HepG2 (cell line): ENCODE measurements around the gene TF. TPM values are rescaled to one million over a fixed set of nuclear protein-coding genes. Genes with fewer than 3 reads are reported as not detected.

ENCODE experiments used
- CCAR2 ChIP-seq: fragments of 200-400 bp; formaldehyde crosslinking; optimal IDR thresholded peaks from 2 replicates; pipeline ENCODE3; 2018; ENCODE audit warnings: low read depth, mild to moderate bottlenecking, low read length, moderate library complexity
- CSRNP2 ChIP-seq: sonication (generic); formaldehyde crosslinking; conservative IDR thresholded peaks from 2 replicates; pipeline ENCODE4 v1.8.0; 2022; ENCODE audit warnings: low read depth, missing genetic modification reagents
- DNMT3B ChIP-seq: conservative IDR thresholded peaks from 2 replicates; pipeline ENCODE4 v1.6.1; 2016; ENCODE audit warnings: missing biosample characterization, control low read depth
- FOSL2 ChIP-seq: sonication (generic); formaldehyde crosslinking; IDR thresholded peaks from 2 replicates; pipeline ENCODE4 v1.4.0; 2020; ENCODE audit warnings: missing genetic modification reagents
- FOXO1 ChIP-seq: sonication (generic); formaldehyde crosslinking; IDR thresholded peaks from 2 replicates; pipeline ENCODE4 v1.4.0; 2020; ENCODE audit warnings: missing genetic modification reagents
- GABPA ChIP-seq, 2 experiments: IDR thresholded peaks; 2 replicates each; pipeline ENCODE4 v1.6.1; 2011 to 2016; ENCODE audit warnings: low read depth in 2 of 2, low read length in 1 of 2, missing biosample characterization in 1 of 2, missing genetic modification characterization in 1 of 2
- GRHL1 ChIP-seq: sonication (generic); formaldehyde crosslinking; conservative IDR thresholded peaks from 2 replicates; pipeline ENCODE4 v1.8.0; 2022; ENCODE audit warnings: missing genetic modification reagents
- HNF4G ChIP-seq, 2 experiments: sonication (generic) in 1 of 2; formaldehyde crosslinking in 1 of 2; IDR thresholded peaks; 2 replicates each; pipeline versions ENCODE4 v1.4.0 to v1.6.1; 2011 to 2020; ENCODE audit warnings: borderline replicate concordance in 2 of 2, low read depth in 2 of 2, mild to moderate bottlenecking in 2 of 2, low read length in 1 of 2, missing genetic modification reagents in 1 of 2, moderate library complexity in 1 of 2
- MED13 ChIP-seq: sonication (generic); formaldehyde crosslinking; IDR thresholded peaks from 2 replicates; pipeline ENCODE4 v1.5.0; 2020; ENCODE audit warnings: missing genetic modification reagents
- NFE2L2 ChIP-seq: fragments of 150-350 bp; IDR thresholded peaks from 2 replicates; pipeline ENCODE4 v1.6.1; 2014; ENCODE audit warnings: low read length
- NR3C1 ChIP-seq: sonication (generic); formaldehyde crosslinking; IDR thresholded peaks from 2 replicates; pipeline ENCODE4 v1.4.0; 2020; ENCODE audit warnings: missing genetic modification reagents
- SNAPC2 ChIP-seq: sonication (generic); formaldehyde crosslinking; IDR thresholded peaks from 2 replicates; pipeline ENCODE4 v1.8.1; 2022; ENCODE audit warnings: mild to moderate bottlenecking, missing genetic modification reagents
- ZFP37 ChIP-seq: sonication (generic); formaldehyde crosslinking; IDR thresholded peaks from 2 replicates; pipeline ENCODE4 v1.4.0; 2020; ENCODE audit warnings: missing genetic modification reagents, borderline replicate concordance
- ZGPAT ChIP-seq: IDR thresholded peaks from 2 replicates; pipeline ENCODE4 v1.6.1; 2016; ENCODE audit warnings: mild to moderate bottlenecking
- ZNF446 ChIP-seq: sonication (generic); formaldehyde crosslinking; IDR thresholded peaks from 2 replicates; pipeline ENCODE4 v1.5.0; 2020; ENCODE audit warnings: mild to moderate bottlenecking, missing genetic modification reagents
- ZNF460 ChIP-seq: sonication (generic); formaldehyde crosslinking; IDR thresholded peaks from 2 replicates; pipeline ENCODE4 v1.5.1; 2020; ENCODE audit warnings: missing genetic modification reagents, mild to moderate bottlenecking, borderline replicate concordance
- ZNF672 ChIP-seq: sonication (generic); formaldehyde crosslinking; IDR thresholded peaks from 2 replicates; pipeline ENCODE4 v1.8.1; 2022; ENCODE audit warnings: missing genetic modification reagents
- polyA plus RNA-seq, 8 experiments: library from polyadenylated mRNA; depleted of rRNA in 3 of 8; stranded (reverse) in 7 of 8; unstranded in 1 of 8; fragments of >200 nt; fragmentation: Illumina TruSeq in 4 of 8; extraction: Trizol in 4 of 8; gene quantifications; 2 replicates each; pipeline versions ENCODE4 v1.2.1 to v1.2.3, GENCODE V29; 2011 to 2016; ENCODE audit warnings: low read depth in 4 of 8, missing spikeins in 1 of 8, mixed read lengths in 1 of 8; ENCODE audit not compliant: insufficient read depth in 1 of 8
- total RNA-seq, 5 experiments: library from RNA; depleted of rRNA; stranded (reverse); fragments of >200 nt; fragmentation: Illumina TruSeq; extraction: Trizol; gene quantifications; 2 replicates each; pipeline ENCODE4 v1.2.3, GENCODE V29; 2016; ENCODE audit warnings: low read depth in 1 of 5
- TF ChIP-seq, protein P1 (sequence below): sonication (generic); formaldehyde crosslinking; IDR thresholded peaks from 2 replicates; pipeline ENCODE4 v1.5.0; 2020; ENCODE audit warnings: mild to moderate bottlenecking, missing genetic modification reagents
- TF ChIP-seq, protein P2 (sequence below): sonication (generic); formaldehyde crosslinking; conservative IDR thresholded peaks from 2 replicates; pipeline ENCODE4 v1.4.0; 2020; ENCODE audit warnings: mild to moderate bottlenecking, missing genetic modification reagents, moderate library complexity

Gene TF
- total and polyA plus RNA-seq, 2 of the 13 experiments (the other 11 are each of a cell fraction or from before 2014, with no cell fraction given) = 10,074 to 11,821 TPM

GRCh38 chr3:133730993-133731392 lies 15.2 kb upstream of the TF start (continued):
- peak; percentile 71 for TF ChIP-seq FOSL2
- peak; percentile 84 for TF ChIP-seq ZGPAT
- TF ChIP-seq NFE2L2 = no peak
- no peak for TF ChIP-seq CSRNP2
- TF ChIP-seq ZNF672 (CRISPR knock-in tag) = no peak
- TF ChIP-seq, protein P1, sequence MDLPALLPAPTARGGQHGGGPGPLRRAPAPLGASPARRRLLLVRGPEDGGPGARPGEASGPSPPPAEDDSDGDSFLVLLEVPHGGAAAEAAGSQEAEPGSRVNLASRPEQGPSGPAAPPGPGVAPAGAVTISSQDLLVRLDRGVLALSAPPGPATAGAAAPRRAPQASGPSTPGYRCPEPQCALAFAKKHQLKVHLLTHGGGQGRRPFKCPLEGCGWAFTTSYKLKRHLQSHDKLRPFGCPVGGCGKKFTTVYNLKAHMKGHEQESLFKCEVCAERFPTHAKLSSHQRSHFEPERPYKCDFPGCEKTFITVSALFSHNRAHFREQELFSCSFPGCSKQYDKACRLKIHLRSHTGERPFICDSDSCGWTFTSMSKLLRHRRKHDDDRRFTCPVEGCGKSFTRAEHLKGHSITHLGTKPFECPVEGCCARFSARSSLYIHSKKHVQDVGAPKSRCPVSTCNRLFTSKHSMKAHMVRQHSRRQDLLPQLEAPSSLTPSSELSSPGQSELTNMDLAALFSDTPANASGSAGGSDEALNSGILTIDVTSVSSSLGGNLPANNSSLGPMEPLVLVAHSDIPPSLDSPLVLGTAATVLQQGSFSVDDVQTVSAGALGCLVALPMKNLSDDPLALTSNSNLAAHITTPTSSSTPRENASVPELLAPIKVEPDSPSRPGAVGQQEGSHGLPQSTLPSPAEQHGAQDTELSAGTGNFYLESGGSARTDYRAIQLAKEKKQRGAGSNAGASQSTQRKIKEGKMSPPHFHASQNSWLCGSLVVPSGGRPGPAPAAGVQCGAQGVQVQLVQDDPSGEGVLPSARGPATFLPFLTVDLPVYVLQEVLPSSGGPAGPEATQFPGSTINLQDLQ (CRISPR knock-in tag) = no peak
- TF ChIP-seq ZNF460 (CRISPR knock-in tag) = no peak
- peak; percentile 98 for TF ChIP-seq HNF4G (IDR thresholded peaks at IDR 0.05; ENCODE audit: borderline replicate concordance, low read depth, low read length)
- peak; percentile 98 for TF ChIP-seq HNF4G (CRISPR knock-in tag; IDR thresholded peaks at IDR 0.05; ENCODE audit: borderline replicate concordance, low read depth)
- no peak for TF ChIP-seq ZNF446 (CRISPR knock-in tag)
- no peak for TF ChIP-seq MED13 (CRISPR knock-in tag)
- TF ChIP-seq, protein P2, sequence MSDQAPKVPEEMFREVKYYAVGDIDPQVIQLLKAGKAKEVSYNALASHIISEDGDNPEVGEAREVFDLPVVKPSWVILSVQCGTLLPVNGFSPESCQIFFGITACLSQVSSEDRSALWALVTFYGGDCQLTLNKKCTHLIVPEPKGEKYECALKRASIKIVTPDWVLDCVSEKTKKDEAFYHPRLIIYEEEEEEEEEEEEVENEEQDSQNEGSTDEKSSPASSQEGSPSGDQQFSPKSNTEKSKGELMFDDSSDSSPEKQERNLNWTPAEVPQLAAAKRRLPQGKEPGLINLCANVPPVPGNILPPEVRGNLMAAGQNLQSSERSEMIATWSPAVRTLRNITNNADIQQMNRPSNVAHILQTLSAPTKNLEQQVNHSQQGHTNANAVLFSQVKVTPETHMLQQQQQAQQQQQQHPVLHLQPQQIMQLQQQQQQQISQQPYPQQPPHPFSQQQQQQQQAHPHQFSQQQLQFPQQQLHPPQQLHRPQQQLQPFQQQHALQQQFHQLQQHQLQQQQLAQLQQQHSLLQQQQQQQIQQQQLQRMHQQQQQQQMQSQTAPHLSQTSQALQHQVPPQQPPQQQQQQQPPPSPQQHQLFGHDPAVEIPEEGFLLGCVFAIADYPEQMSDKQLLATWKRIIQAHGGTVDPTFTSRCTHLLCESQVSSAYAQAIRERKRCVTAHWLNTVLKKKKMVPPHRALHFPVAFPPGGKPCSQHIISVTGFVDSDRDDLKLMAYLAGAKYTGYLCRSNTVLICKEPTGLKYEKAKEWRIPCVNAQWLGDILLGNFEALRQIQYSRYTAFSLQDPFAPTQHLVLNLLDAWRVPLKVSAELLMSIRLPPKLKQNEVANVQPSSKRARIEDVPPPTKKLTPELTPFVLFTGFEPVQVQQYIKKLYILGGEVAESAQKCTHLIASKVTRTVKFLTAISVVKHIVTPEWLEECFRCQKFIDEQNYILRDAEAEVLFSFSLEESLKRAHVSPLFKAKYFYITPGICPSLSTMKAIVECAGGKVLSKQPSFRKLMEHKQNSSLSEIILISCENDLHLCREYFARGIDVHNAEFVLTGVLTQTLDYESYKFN (CRISPR knock-in tag) = peak; percentile 96
- TF ChIP-seq GRHL1 = no peak
- no peak for TF ChIP-seq GABPA (IDR thresholded peaks at IDR 0.05; ENCODE audit: low read depth, low read length)
- TF ChIP-seq GABPA (CRISPR knock-in tag; IDR thresholded peaks at IDR 0.05; ENCODE audit: low read depth) = 0 out of 2 replicates have a peak, but pooled peaks have one; percentile 22
- TF ChIP-seq CCAR2 = no peak
- TF ChIP-seq DNMT3B (CRISPR knock-in tag) = no peak
- TF ChIP-seq FOXO1 = peak; percentile 82; the same call in 1 of the 2 replicates
- no peak for TF ChIP-seq ZFP37 (CRISPR knock-in tag)
- no peak for TF ChIP-seq SNAPC2 (CRISPR knock-in tag)
- no peak for TF ChIP-seq NR3C1 (CRISPR knock-in tag)
